Limb (tissue), 2 donors: ENCODE results near the gene ADAM29.
"Not testable (repeated sequence)": the region's sequence is repeated elsewhere in the genome, so short reads cannot be mapped to it uniquely, and the experiment has no call there.

ENCODE experiments used
- DNase-seq, 2 donors: peaks; one replicate each; pipeline ENCODE4 v3.0.0-alpha.2; 2016; ENCODE audit errors: extremely low spot score in 2 of 2

Gene ADAM29

DNA sequence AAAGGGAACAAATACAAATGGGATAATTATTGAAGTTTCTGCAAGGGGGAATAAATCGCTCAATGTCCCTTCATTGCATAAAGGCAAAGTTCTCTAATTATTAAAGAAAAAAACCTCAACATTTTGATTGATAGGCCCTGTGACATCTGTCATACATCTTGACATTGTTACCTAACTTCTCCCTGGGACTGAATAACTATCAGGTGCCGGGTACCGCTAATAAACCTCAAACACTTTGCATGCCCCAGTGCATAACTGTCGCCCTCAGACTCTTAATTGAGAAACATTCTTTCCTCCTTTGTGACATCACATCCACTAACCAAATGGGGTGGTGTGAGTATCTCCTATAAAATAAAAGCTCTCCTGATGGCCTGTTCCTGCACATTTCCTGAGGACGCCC is at the start of gene ADAM29:
Gene ADAM29, plus strand, starts transcription at position 301 of the 400 bp plus-strand sequence. CDS start 57,168 bp downstream, outside the sequence.
- no peak for DNase-seq

DNA sequence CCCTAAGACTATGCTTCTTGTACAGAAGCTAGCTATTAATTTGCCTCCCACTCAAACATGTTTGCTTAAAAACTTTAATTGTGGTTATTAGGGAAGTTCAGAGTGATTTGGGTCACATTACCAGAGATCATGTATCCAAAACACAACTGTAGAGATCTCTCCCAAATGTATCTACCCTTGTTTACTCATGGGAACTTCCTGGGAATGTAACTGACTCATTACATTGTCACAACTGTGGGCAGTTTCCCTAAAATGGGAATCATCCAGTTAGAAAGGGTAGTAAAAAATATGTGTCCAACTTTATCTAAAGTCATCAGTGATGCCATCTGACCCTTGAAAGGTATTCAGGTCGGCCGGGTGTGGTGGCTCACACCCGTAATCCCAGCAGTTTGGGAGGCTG is 48.8 kb upstream of the ADAM29 start:
- DNase-seq: no peak

- DNase-seq: no peak
Measured at GRCh38 chr4:174870311-174870710, 47.8 kb upstream of the ADAM29 start.

- DNase-seq: no peak
Measured at GRCh38 chr4:174871407-174871806, 46.8 kb upstream of the ADAM29 start.

- not testable (repeated sequence) for DNase-seq
Measured at GRCh38 chr4:174873146-174873545, 45.0 kb upstream of the ADAM29 start.

GRCh38 chr4:174873931-174874330 is 44.2 kb upstream of the ADAM29 start:
- DNase-seq: no peak

GRCh38 chr4:174874898-174875297 is 43.3 kb upstream of the ADAM29 start:
- no peak for DNase-seq

DNA sequence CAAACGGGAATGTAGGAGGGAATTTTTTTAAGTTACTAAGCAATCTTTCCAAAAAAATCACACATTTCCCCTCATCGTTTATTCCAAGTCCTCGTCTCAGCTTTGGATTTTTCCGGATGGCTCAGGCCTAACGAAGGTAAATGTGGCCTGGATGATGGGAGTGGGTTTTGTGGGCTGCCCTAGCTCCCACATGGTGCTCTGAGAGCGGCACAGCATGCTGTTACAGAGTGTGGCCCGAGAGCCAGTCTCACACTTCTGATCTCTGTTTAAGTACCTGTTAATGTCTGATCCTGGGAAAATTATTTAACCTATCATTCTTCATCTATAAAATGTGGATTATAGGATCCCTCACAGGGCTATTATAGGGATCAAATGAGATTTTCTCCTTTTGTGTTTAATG is 38.2 kb upstream of the ADAM29 start:
- no peak for DNase-seq

DNA sequence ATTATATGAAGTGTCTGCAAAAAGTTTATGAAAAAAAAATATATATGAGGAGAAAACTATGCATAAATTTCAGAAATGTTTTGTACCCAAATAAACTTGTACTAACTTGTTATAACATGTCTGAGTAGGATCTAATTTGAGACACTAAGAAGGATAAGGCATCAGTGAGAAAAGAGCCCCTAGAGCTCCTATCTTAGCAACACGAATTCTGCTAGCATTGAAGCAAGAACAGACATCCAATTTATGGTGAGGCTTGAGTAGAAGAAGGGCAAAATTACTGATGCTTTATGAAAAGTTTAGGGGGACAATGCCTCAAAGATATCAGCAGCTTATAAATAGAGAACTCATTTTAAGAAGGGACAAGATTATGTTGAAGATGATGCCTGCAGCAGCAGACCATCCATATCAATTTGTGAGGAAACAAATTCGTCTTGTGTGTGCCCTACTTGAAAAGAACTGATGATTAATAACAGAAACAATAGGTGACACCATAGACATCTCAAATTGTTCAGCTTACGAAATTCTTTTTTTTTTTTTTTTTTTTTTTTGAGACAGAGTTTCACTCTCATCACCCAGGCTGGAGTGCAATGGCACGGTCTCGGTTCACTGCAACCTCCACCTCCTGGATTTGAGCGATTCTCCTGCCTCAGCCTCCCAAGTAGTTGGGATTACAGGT is 35.7 kb upstream of the ADAM29 start:
- DNase-seq: no peak

DNA sequence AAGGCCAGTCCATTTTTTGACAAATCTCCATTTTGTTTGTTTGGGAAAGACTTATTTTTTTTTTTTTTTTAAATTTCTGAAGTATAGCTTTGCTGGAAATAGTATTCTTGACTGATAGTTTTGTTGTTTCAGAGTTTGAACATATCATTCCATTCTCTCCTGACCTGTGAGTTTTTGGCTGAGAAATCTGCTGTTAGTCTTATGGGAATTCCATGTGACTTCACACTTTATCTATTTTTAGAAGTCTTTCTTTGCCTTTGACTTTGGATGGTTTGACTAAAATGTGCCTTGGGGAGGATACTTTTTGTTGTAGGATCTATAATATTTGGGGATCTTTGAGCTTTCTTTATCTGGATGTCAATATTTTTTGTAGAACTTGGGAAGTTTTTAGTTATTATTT is 10.7 kb upstream of the ADAM29 start:
- DNase-seq: no peak

- DNase-seq: no peak
Measured at GRCh38 chr4:174910271-174910670, 7.9 kb upstream of the ADAM29 start.

GRCh38 chr4:174912919-174913543 is 5.1 kb upstream of the ADAM29 start:
- no peak for DNase-seq

- DNase-seq: no peak
Measured at GRCh38 chr4:174919886-174920423, 1.8 kb downstream of the ADAM29 start.

GRCh38 chr4:174926958-174927357 is 8.8 kb downstream of the ADAM29 start:
- DNase-seq: no peak

DNA sequence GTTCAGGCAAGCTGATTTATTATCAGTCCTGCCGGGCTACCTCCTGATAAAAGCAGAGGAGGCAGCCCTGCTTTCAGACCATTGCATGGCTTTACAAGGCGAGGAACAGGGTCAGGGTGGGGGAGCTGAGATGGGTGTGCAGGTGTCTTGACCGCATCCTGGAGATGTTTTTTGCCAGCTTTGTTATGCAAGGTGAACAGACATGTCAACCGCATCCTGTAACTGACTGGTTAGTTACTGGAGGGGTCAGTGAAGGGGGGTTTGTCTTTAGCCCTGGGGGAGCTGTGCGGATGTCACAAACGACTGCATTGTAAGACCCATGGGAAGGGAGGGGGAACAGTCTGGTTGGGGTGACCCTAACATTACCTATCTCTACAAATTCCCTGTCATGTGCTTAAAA is 10.0 kb downstream of the ADAM29 start:
- DNase-seq: no peak

DNA sequence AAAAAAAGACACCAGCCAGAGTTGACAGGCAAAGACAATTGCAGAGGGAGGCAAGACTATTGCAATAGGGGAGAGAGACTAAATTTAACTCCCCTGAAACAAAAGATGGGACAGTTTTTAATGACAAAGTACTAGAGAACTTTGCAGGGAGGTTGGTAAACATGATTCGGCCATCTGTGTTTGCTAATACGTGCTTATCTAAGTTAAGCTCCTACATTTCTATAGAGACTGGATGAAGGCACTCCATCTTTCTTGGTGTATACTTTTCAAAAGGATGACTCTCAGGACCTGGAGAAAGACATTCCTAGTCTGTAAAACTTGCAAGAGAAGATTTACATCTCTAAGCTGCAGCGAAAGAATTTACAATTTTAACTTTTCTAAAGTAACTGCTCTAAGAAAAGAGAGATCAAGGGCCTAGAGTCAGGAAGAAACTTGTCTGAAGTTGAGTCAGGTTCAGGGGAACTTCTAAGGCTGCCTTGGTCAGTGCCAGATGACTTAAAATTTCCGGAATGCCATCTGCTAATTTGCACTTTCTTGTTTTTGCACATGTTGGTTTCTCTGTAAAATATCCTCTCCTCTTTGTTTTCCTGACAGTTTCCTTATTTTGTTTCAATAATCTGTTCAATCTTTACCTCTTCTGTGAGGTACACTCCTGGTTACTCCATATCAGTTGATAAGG is 10.6 kb downstream of the ADAM29 start:
- DNase-seq: no peak

DNA sequence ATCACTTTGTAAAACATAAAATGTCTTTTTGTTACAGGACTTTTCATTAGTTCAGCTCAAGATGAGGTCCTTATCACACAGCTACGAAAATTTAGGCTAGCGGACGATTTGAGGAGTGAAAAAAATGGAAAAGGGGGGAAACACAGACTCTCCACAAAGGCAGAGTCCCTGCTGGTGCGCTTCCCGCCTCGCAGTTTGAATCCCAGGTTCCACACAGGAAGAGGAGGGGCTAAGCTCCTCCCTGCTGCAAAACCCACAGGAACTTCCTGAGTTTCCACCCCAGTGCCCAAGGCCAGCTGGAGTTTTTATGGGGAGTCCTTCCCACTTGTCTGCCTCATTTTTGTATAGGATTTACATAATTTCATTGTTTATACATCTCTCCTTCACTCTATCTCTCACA is 11.2 kb downstream of the ADAM29 start:
- no peak for DNase-seq

GRCh38 chr4:174930895-174931294 is 12.7 kb downstream of the ADAM29 start:
- DNase-seq: no peak

- no peak for DNase-seq
Measured at GRCh38 chr4:174933083-174933482, 14.9 kb downstream of the ADAM29 start.

DNA sequence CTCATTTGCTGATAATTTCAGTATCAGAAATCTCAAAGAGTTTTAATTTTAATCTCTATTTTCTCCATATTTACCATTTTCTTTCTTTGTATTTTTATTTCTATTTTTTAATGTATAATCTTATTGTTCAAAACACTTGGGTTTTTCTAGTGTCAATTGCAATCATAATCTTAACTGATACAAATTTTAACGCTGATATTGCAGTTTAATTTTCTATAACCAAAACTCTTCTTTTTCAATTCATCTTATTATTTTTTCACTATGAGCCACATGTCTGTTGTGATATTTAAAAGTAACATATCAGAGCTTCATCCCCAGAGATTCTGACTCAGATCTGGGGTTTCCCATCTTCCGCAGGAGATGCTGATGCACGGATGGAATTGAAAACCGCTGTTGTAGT is 16.2 kb downstream of the ADAM29 start:
- DNase-seq: no peak

- DNase-seq: no peak
Measured at GRCh38 chr4:174935607-174936006, 17.4 kb downstream of the ADAM29 start.

- no peak for DNase-seq
Measured at GRCh38 chr4:174940002-174940401, 21.8 kb downstream of the ADAM29 start.

- no peak for DNase-seq
Measured at GRCh38 chr4:174946246-174946645, 28.1 kb downstream of the ADAM29 start.
